IMR-90 (cell line): Measurements from ENCODE around the gene ZNF654.

Experiments
- BHLHE40 ChIP-seq: fragments of 150-350 bp; IDR thresholded peaks from 2 replicates; pipeline ENCODE4 v1.6.1; 2016; ENCODE audit warnings: mild to moderate bottlenecking, low read depth, low read length
- CEBPB ChIP-seq: IDR thresholded peaks from 2 replicates; pipeline ENCODE4 v1.6.1; 2012; ENCODE audit warnings: low read depth, low read length, improper control_type of control experiment
- CHD1 ChIP-seq: IDR thresholded peaks from 2 replicates; pipeline ENCODE4 v1.6.1; 2012; ENCODE audit warnings: low read depth, low read length, improper control_type of control experiment
- FOS ChIP-seq: fragments of 150-350 bp; IDR thresholded peaks from 2 replicates; pipeline ENCODE4 v1.6.1; 2016; ENCODE audit warnings: low read depth, low read length
- MAFK ChIP-seq: IDR thresholded peaks from 2 replicates; pipeline ENCODE4 v1.6.1; 2012; ENCODE audit warnings: low read depth, low read length, improper control_type of control experiment
- MAZ ChIP-seq: IDR thresholded peaks from 2 replicates; pipeline ENCODE4 v1.6.1; 2012; ENCODE audit warnings: low read depth, mild to moderate bottlenecking, low read length, improper control_type of control experiment, moderate library complexity, borderline replicate concordance
- MXI1 ChIP-seq: IDR thresholded peaks from 2 replicates; pipeline ENCODE4 v1.6.1; 2012; ENCODE audit warnings: low read depth, mild to moderate bottlenecking, low read length, moderate library complexity, borderline replicate concordance
- NFE2L2 ChIP-seq: fragments of 150-350 bp; IDR thresholded peaks from 2 replicates; pipeline ENCODE4 v1.6.1; 2016; ENCODE audit warnings: low read depth, mild to moderate bottlenecking, low read length
- POLR2A ChIP-seq: IDR thresholded peaks from 2 replicates; pipeline ENCODE4 v1.6.1; 2012; ENCODE audit warnings: mild to moderate bottlenecking, low read depth, low read length
- RAD21 ChIP-seq: IDR thresholded peaks from 2 replicates; pipeline ENCODE4 v1.6.1; 2012; ENCODE audit warnings: low read length, improper control_type of control experiment
- RFX5 ChIP-seq: IDR thresholded peaks from 2 replicates; pipeline ENCODE4 v1.8.0; 2012; ENCODE audit warnings: low read depth, mild to moderate bottlenecking, low read length, moderate library complexity
- SMC3 ChIP-seq: fragments of 150-350 bp; IDR thresholded peaks from 2 replicates; pipeline ENCODE4 v1.6.1; 2016; ENCODE audit warnings: low read depth, mild to moderate bottlenecking, antibody characterized with exemption, low read length, moderate library complexity
- TF ChIP-seq, protein P1 (sequence below): conservative IDR thresholded peaks from 2 replicates; pipeline ENCODE4 v1.5.1; 2012; ENCODE audit warnings: mild to moderate bottlenecking, low read depth, low read length, improper control_type of control experiment
- TF ChIP-seq, protein P2 (sequence below): fragments of 150-350 bp; IDR thresholded peaks from 2 replicates; pipeline ENCODE4 v1.6.1; 2016; ENCODE audit warnings: low read depth, mild to moderate bottlenecking, low read length, moderate library complexity, borderline replicate concordance

DNA sequence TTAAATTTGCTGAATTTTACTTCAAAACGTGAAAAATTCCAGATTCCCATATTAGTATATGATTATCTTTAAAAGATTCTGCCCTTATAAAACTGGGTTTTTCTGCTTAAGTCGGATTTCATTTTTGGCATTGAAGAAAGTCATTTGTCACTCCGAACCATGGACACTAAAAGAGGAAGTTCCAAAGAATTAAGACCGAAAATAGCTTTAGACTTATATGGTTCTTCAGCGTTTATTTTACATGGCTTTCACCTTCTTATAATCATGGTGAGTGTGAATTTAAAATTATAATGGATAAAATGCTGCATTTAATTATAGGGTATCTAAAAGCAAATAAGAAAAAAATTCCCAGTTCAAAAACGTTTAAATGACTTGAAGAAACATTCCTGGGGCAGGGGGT lies 91.8 kb downstream of the ZNF654 start:
- TF ChIP-seq, protein P1, sequence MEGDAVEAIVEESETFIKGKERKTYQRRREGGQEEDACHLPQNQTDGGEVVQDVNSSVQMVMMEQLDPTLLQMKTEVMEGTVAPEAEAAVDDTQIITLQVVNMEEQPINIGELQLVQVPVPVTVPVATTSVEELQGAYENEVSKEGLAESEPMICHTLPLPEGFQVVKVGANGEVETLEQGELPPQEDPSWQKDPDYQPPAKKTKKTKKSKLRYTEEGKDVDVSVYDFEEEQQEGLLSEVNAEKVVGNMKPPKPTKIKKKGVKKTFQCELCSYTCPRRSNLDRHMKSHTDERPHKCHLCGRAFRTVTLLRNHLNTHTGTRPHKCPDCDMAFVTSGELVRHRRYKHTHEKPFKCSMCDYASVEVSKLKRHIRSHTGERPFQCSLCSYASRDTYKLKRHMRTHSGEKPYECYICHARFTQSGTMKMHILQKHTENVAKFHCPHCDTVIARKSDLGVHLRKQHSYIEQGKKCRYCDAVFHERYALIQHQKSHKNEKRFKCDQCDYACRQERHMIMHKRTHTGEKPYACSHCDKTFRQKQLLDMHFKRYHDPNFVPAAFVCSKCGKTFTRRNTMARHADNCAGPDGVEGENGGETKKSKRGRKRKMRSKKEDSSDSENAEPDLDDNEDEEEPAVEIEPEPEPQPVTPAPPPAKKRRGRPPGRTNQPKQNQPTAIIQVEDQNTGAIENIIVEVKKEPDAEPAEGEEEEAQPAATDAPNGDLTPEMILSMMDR = no peak
- no peak for TF ChIP-seq CEBPB
- no peak for TF ChIP-seq SMC3
- TF ChIP-seq FOS = no peak
- no peak for TF ChIP-seq POLR2A
- no peak for TF ChIP-seq RAD21
- no peak for TF ChIP-seq CHD1
- no peak for TF ChIP-seq BHLHE40
- no peak for TF ChIP-seq MAZ
- no peak for TF ChIP-seq NFE2L2
- TF ChIP-seq RFX5 = no peak
- TF ChIP-seq, protein P2, sequence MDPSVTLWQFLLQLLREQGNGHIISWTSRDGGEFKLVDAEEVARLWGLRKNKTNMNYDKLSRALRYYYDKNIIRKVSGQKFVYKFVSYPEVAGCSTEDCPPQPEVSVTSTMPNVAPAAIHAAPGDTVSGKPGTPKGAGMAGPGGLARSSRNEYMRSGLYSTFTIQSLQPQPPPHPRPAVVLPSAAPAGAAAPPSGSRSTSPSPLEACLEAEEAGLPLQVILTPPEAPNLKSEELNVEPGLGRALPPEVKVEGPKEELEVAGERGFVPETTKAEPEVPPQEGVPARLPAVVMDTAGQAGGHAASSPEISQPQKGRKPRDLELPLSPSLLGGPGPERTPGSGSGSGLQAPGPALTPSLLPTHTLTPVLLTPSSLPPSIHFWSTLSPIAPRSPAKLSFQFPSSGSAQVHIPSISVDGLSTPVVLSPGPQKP = no peak
- TF ChIP-seq MAFK = no peak
- TF ChIP-seq MXI1 = no peak
